ENCODE results near the gene CAPZB. TPM values are rescaled to one million over a fixed set of nuclear protein-coding genes. Genes with fewer than 3 reads are reported as not detected.

CAPZB gene
- total RNA-seq, 4 donors from 2014 or later = 107 to 210 (median 119) TPM

DNA sequence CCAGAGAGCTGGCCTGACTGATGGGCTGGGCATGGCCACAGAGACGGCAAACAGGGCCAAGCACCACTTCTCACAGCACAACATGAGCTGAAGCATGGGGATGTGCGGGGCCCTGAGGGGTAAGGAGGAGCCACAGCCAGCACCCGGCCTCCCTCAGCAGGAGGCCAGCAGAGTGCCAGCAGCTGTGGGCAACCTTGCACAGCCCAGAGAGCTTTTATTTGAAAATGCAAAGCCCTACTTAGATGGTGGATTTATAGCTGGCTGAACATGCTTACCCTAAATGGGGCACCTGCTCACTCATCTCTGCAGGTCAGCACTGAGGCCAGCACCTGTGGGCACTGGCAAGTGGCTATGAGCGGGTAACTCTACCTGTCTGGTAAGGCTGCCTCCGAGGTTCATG lies 129.1 kb downstream of the CAPZB start:
- H3K36me3 ChIP-seq = peaks cover 0 to 69% (median 0%) of the 10 kb centered on the region in 3 donors
- no peaks in the 10 kb centered on the region for H3K9me3 ChIP-seq
- no peak overlapping the region for H3K4me3 ChIP-seq
- H3K27ac ChIP-seq = no peak overlapping the region
- no peak for DNase-seq
- no peaks in the 10 kb centered on the region for H3K27me3 ChIP-seq
- TF ChIP-seq POLR2A (IDR thresholded peaks at IDR 0.05) = no peak
- TF ChIP-seq, protein P1, sequence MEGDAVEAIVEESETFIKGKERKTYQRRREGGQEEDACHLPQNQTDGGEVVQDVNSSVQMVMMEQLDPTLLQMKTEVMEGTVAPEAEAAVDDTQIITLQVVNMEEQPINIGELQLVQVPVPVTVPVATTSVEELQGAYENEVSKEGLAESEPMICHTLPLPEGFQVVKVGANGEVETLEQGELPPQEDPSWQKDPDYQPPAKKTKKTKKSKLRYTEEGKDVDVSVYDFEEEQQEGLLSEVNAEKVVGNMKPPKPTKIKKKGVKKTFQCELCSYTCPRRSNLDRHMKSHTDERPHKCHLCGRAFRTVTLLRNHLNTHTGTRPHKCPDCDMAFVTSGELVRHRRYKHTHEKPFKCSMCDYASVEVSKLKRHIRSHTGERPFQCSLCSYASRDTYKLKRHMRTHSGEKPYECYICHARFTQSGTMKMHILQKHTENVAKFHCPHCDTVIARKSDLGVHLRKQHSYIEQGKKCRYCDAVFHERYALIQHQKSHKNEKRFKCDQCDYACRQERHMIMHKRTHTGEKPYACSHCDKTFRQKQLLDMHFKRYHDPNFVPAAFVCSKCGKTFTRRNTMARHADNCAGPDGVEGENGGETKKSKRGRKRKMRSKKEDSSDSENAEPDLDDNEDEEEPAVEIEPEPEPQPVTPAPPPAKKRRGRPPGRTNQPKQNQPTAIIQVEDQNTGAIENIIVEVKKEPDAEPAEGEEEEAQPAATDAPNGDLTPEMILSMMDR (IDR thresholded peaks at IDR 0.05) = no peak
- peaks cover 0 to 19% (median 0%) of the 10 kb centered on the region in 4 donors for H3K4me1 ChIP-seq

DNA sequence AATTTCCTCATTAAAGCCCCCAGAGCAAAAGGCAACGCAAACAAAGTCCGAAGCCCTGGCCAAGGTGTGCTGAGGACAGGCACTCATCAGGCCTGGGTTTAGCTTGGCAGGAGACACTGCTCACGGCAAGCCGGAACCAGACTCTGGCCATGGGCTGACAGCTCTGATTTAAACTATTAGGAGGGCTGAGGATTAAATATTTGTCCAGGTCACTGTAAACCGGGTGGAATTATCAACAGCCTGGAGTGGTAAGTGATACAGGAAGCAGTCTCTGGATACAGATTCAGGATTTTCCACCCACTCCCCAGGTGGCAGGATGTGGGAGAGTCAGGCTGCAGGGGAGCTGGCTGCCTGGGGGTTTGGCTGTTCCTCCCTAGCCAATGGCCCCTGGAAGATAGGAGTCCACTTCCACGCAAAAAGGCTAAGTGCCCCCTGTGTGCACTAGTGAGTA lies 130.8 kb downstream of the CAPZB start:
- DNase-seq = no peak
- Histone ChIP-seq H3K4me1 (peaks cover 0 to 15% (median 0%) of the 10 kb centered on the region in 4 donors), H3K9me3 (no peaks in the 10 kb centered on the region), H3K4me3 (no peak overlapping the region), H3K27ac (no peak overlapping the region), H3K27me3 (no peaks in the 10 kb centered on the region), H3K36me3 (peaks cover 0 to 83% (median 0%) of the 10 kb centered on the region in 3 donors)
- no peak for TF ChIP-seq POLR2A (IDR thresholded peaks at IDR 0.05)
- TF ChIP-seq, protein P1 (IDR thresholded peaks at IDR 0.05) = no peak

DNA sequence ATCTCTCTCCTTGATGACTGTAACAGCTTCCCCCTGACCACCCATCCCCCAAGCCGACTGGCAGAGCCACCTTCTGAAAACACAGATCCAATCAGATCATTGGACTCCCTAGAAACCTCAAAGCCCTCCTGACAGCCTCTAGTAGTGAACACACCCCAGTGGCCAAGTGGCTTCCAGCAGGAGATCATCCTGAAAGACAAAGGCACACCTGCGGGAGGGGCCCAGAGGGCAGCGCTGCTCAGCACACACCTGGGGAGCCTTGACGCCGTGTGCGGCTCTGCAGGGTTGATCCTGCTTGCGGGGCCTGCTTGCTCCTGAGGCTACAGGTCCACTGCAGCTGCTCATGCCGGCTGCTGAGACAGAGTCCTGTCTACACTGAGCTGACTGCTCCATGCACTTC lies 131.7 kb downstream of the CAPZB start:
- Histone ChIP-seq H3K36me3 (peaks cover 0 to 93% (median 0%) of the 10 kb centered on the region in 3 donors), H3K9me3 (no peaks in the 10 kb centered on the region), H3K4me3 (no peak overlapping the region), H3K4me1 (peaks cover 0 to 15% (median 0%) of the 10 kb centered on the region in 4 donors), H3K27me3 (no peaks in the 10 kb centered on the region), H3K27ac (peak overlapping the region in 1 of 4 donors; percentile 40)
- TF ChIP-seq POLR2A (IDR thresholded peaks at IDR 0.05) = no peak
- TF ChIP-seq, protein P1 (IDR thresholded peaks at IDR 0.05) = no peak
- DNase-seq = no peak

DNA sequence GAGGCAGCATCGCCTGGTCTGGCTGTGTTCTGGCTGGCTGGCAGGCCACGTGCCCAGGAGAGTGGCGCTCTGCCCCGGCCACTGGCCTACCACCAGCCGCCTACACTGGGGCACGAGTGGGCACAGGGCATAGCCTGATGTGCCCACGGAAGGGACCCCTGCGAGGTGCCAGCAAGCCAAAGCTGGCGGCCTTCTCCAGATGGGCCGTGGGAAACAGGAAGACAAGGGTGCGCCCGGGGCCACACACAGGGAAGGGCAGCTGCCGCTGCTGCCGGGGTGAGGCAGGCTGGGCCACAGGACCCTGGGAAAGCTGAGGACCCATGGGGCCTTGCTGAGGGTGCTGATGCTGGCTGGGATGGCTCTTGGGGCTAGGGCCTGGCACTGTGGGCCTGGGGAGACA lies 132.5 kb downstream of the CAPZB start:
- Histone ChIP-seq H3K4me3 (no peak overlapping the region), H3K27me3 (no peaks in the 10 kb centered on the region), H3K27ac (peak overlapping the region in 2 of 4 donors; percentile 40 to 43), H3K9me3 (no peaks in the 10 kb centered on the region), H3K4me1 (peaks cover 0 to 15% (median 0%) of the 10 kb centered on the region in 4 donors), H3K36me3 (peaks cover 0 to 89% (median 0%) of the 10 kb centered on the region in 3 donors)
- DNase-seq = no peak
- no peak for TF ChIP-seq POLR2A (IDR thresholded peaks at IDR 0.05)
- TF ChIP-seq, protein P1 (IDR thresholded peaks at IDR 0.05) = no peak

DNA sequence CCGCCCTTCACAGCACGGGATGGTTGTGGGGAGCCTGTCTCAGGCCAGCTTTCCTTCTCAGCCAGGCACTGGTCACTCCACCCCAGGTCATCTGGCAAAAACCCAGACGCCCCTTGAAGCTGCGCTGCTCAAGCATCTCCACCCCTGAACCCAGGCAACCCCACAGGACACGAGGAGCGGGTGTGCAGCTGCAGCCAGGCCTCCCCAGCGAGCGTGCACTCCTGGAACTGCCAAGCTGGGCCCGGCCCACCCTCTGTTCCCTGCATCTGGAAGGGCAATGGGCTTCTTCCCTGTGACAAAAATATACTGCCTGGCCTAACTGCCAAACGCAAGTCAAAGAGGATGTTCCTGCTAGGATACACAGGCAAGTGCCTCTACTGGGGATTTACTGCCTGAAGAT lies 133.5 kb downstream of the CAPZB start:
- peaks cover 0 to 79% (median 0%) of the 10 kb centered on the region in 3 donors for H3K36me3 ChIP-seq
- no peak overlapping the region for H3K4me3 ChIP-seq
- no peaks in the 10 kb centered on the region for H3K9me3 ChIP-seq
- no peak for DNase-seq
- TF ChIP-seq POLR2A (IDR thresholded peaks at IDR 0.05) = no peak
- TF ChIP-seq, protein P1 (IDR thresholded peaks at IDR 0.05) = no peak
- H3K4me1 ChIP-seq = peaks cover 0 to 15% (median 0%) of the 10 kb centered on the region in 4 donors
- H3K27ac ChIP-seq = peak overlapping the region in 2 of 4 donors; percentile 25 to 37
- H3K27me3 ChIP-seq = no peaks in the 10 kb centered on the region
